ENCODE data around the gene TRIM14.

TRIM14 gene

GRCh38 chr9:98062161-98062560 is 56.9 kb downstream of the TRIM14 start:
- in situ Hi-C loops (cut with MboI; ENCODE audit: low sequenced_read_pairs, unreplicated experiment): no loop called here
- TF ChIP-seq CTCF (IDR thresholded peaks at IDR 0.05; ENCODE audit: borderline replicate concordance, control extremely low read depth, extremely low read depth, insufficient read depth, missing control alignments): no peak
- DNase-seq (ENCODE audit: low spot score): no peak

GRCh38 chr9:98057138-98057799 is 61.8 kb downstream of the TRIM14 start:
- DNase-seq (ENCODE audit: low spot score): no peak
- no peak for TF ChIP-seq CTCF (IDR thresholded peaks at IDR 0.05; ENCODE audit: borderline replicate concordance, control extremely low read depth, extremely low read depth, insufficient read depth, missing control alignments)
- in situ Hi-C loops (cut with MboI; ENCODE audit: low sequenced_read_pairs, unreplicated experiment): no loop called here

- peak; percentile 98 for DNase-seq (ENCODE audit: low spot score)
- no peak for TF ChIP-seq CTCF (IDR thresholded peaks at IDR 0.05; ENCODE audit: borderline replicate concordance, control extremely low read depth, extremely low read depth, insufficient read depth, missing control alignments)
- in situ Hi-C loops (cut with MboI; ENCODE audit: low sequenced_read_pairs, unreplicated experiment): no loop called here
These were observed 62.5 kb downstream of the TRIM14 start, which contains the start of gene NANS for GRCh38 chr9:98056269-98057137. NANS (plus strand) TSS chr9:98056732; CDS start chr9:98056809, 77 bp downstream.

- in situ Hi-C loops (cut with MboI; ENCODE audit: low sequenced_read_pairs, unreplicated experiment): no loop called here
- no peak for DNase-seq (ENCODE audit: low spot score)
- TF ChIP-seq CTCF (IDR thresholded peaks at IDR 0.05; ENCODE audit: borderline replicate concordance, control extremely low read depth, extremely low read depth, insufficient read depth, missing control alignments): no peak
These were observed 64.6 kb downstream of the TRIM14 start for GRCh38 chr9:98054376-98054951.

GRCh38 chr9:98050351-98050750 is 68.7 kb downstream of the TRIM14 start:
- in situ Hi-C loops (cut with MboI; ENCODE audit: low sequenced_read_pairs, unreplicated experiment): no loop called here

More at GRCh38 chr9:98050351-98050750, 68.7 kb downstream of the TRIM14 start:
- no peak for TF ChIP-seq CTCF (IDR thresholded peaks at IDR 0.05; ENCODE audit: borderline replicate concordance, control extremely low read depth, extremely low read depth, insufficient read depth, missing control alignments)
- DNase-seq (ENCODE audit: low spot score): no peak

Measured in GM13976 (cell line).